Erythroblast (primary cell): ENCODE data around the gene NOP56.

ENCODE experiments used
- GATA1 ChIP-seq: IDR thresholded peaks from 2 replicates; pipeline ENCODE4 v1.6.1; 2011; ENCODE audit warnings: low read depth, mild to moderate bottlenecking, control low read depth, low read length, moderate library complexity
- POLR2A ChIP-seq: IDR thresholded peaks from 2 replicates; pipeline ENCODE4 v1.6.1; 2011; ENCODE audit warnings: mild to moderate bottlenecking, low read length

DNA sequence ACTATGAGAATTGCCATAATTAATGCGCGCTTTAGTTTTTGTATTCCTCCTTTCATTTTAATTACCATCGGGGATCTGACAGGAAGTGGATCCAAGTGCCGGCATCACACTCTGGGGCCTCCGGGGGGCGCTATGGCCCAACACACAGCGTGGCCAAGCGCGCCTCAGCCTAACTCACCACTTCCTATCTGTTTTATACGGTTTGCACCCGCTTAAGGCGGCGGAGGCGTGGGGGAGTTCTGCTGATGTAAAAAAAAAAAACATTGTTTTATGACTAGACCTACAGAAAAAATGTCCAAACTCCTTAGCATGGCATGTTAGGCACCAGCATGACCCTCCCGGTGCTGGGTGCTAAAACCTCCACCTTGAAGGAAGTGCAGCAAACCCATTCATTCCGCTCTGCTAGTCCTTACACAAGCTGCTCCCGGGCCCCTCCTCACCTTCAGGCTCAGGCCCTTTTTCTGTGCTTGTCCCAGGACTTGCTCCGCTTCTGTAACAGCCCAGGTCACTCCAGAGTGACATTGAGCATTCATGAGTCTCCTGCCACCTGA lies 35.7 kb downstream of the NOP56 start:
- no peak for TF ChIP-seq POLR2A
- TF ChIP-seq GATA1, result no peak
